IMR-90 (cell line): ENCODE data around the gene OGDHL. TPM values are rescaled to one million over a fixed set of nuclear protein-coding genes. Genes with fewer than 3 reads are reported as not detected.

ENCODE experiments used
- ATAC-seq: fragments of 200-7000 bp; cut with Tn5 transposase; 2 replicates; pipeline ENCODE4 v1.9.1; 2020; ENCODE audit warnings: low read depth, mild to moderate bottlenecking, moderate library complexity
- BruUV-seq: library from RNA; stranded (reverse); fragments of 400-500 nt; replicated peaks from 2 replicates; lab custom pipeline; 2021; lab: Mats Ljungman, UMichigan
- CTCF ChIA-PET: fragments of 300-600 bp; formaldehyde crosslinking; extraction: SDS; loops from one replicate; lab custom pipeline; 2021; ENCODE audit warnings: antibody characterized with exemption; lab: Yijun Ruan, JAX
- POLR2A ChIA-PET: fragments of 300-600 bp; sonication (Branson Sonifier 250); formaldehyde crosslinking; loops from one replicate; lab custom pipeline; 2022; ENCODE audit warnings: antibody characterized with exemption; ENCODE audit not compliant: unreplicated experiment; lab: Charles Lee
- DNase-seq: peaks from one replicate; pipeline ENCODE4 v3.0.0; 2013
- H2AFZ ChIP-seq: replicated peaks from 2 replicates; pipeline ENCODE3; 2013; ENCODE audit warnings: low read length, mild to moderate bottlenecking; ENCODE audit not compliant: poor library complexity
- H2AK5ac ChIP-seq: 2 replicates; pipeline ENCODE4 v1.6.1; 2013; ENCODE audit warnings: low read depth, low read length, inconsistent platforms
- H2AK9ac ChIP-seq: replicated peaks from 2 replicates; pipeline ENCODE3; 2013; ENCODE audit warnings: mild to moderate bottlenecking, low read depth, low read length, moderate library complexity; ENCODE audit not compliant: poor library complexity
- H2BK120ac ChIP-seq: 2 replicates; pipeline ENCODE4 v1.6.1; 2013; ENCODE audit warnings: low read depth, low read length, inconsistent platforms
- H2BK15ac ChIP-seq: 3 replicates; pipeline ENCODE4 v1.6.1; 2013; ENCODE audit warnings: low read depth, low read length, inconsistent platforms
- H2BK20ac ChIP-seq: 2 replicates; pipeline ENCODE4 v1.6.1; 2013; ENCODE audit warnings: low read depth, mild to moderate bottlenecking, inconsistent platforms, low read length, moderate library complexity
- H2BK5ac ChIP-seq: 2 replicates; pipeline ENCODE4 v1.6.1; 2013; ENCODE audit warnings: mild to moderate bottlenecking, low read depth, low read length, inconsistent platforms; ENCODE audit not compliant: poor library complexity, severe bottlenecking
- H3K14ac ChIP-seq: replicated peaks from 2 replicates; pipeline ENCODE4 v1.6.1; 2013; ENCODE audit warnings: low read depth, low read length, inconsistent platforms
- H3K18ac ChIP-seq: 2 replicates; pipeline ENCODE4 v1.6.1; 2013; ENCODE audit warnings: low read depth, low read length, control low read depth
- H3K23ac ChIP-seq: 2 replicates; pipeline ENCODE4 v1.6.1; 2013; ENCODE audit warnings: low read depth, low read length, inconsistent platforms
- H3K27ac ChIP-seq: 2 replicates; pipeline ENCODE4 v1.5.1; 2013; ENCODE audit warnings: mild to moderate bottlenecking, control low read depth, low read length; ENCODE audit not compliant: insufficient read depth
- H3K27me3 ChIP-seq: 2 replicates; pipeline ENCODE4 v1.6.1; 2013; ENCODE audit warnings: low read length; ENCODE audit not compliant: control insufficient read depth, insufficient read depth
- H3K36me3 ChIP-seq: 2 replicates; pipeline ENCODE4 v1.6.1; 2013; ENCODE audit warnings: low read length, mixed read lengths; ENCODE audit not compliant: control insufficient read depth, insufficient read depth
- H3K4ac ChIP-seq: 2 replicates; pipeline ENCODE4 v1.6.1; 2013; ENCODE audit warnings: low read depth, low read length, inconsistent platforms
- H3K4me1 ChIP-seq: 2 replicates; pipeline ENCODE4 v1.6.1; 2013; ENCODE audit warnings: low read length, mixed read lengths; ENCODE audit not compliant: control insufficient read depth, insufficient read depth
- H3K4me2 ChIP-seq: 2 replicates; pipeline ENCODE4 v1.6.1; 2013; ENCODE audit warnings: low read depth, mild to moderate bottlenecking, control low read depth, low read length, moderate library complexity
- H3K4me3 ChIP-seq: 2 replicates; pipeline ENCODE4 v1.5.1; 2013; ENCODE audit warnings: low read depth, mild to moderate bottlenecking, control low read depth, low read length, moderate library complexity; ENCODE audit not compliant: insufficient read depth
- H3K56ac ChIP-seq: 2 replicates; pipeline ENCODE4 v1.6.1; 2013; ENCODE audit warnings: low read length, inconsistent platforms; ENCODE audit not compliant: insufficient read depth; ENCODE audit errors: extremely low read depth
- H3K79me1 ChIP-seq, 2 experiments: 2 replicates each; pipeline ENCODE4 v1.6.1; 2013; ENCODE audit warnings: low read length in 2 of 2, inconsistent platforms in 1 of 2, low read depth in 1 of 2
- H3K9ac ChIP-seq: 2 replicates; pipeline ENCODE4 v1.6.1; 2013; ENCODE audit warnings: low read depth, low read length, control low read depth
- H3K9me1 ChIP-seq: 2 replicates; pipeline ENCODE4 v1.6.1; 2013; ENCODE audit warnings: low read length, inconsistent platforms; ENCODE audit not compliant: insufficient read depth
- H3K9me3 ChIP-seq: 2 replicates; pipeline ENCODE4 v1.6.1; 2013; ENCODE audit warnings: low read length; ENCODE audit not compliant: control insufficient read depth, insufficient read depth
- H4K20me1 ChIP-seq: 2 replicates; pipeline ENCODE4 v1.6.1; 2013; ENCODE audit warnings: low read length, inconsistent platforms; ENCODE audit not compliant: insufficient read depth
- H4K5ac ChIP-seq: 2 replicates; pipeline ENCODE4 v1.6.1; 2013; ENCODE audit warnings: mild to moderate bottlenecking, low read depth, low read length, control low read depth
- H4K8ac ChIP-seq, 2 experiments: 2 replicates each; pipeline ENCODE4 v1.6.1; 2013; ENCODE audit warnings: low read depth in 2 of 2, low read length in 2 of 2, control low read depth in 1 of 2, inconsistent platforms in 1 of 2
- H4K91ac ChIP-seq: 2 replicates; pipeline ENCODE4 v1.6.1; 2013; ENCODE audit warnings: low read depth, low read length, inconsistent platforms; ENCODE audit not compliant: insufficient read depth
- BHLHE40 ChIP-seq: fragments of 150-350 bp; IDR thresholded peaks from 2 replicates; pipeline ENCODE4 v1.6.1; 2016; ENCODE audit warnings: mild to moderate bottlenecking, low read depth, low read length
- CEBPB ChIP-seq: IDR thresholded peaks from 2 replicates; pipeline ENCODE4 v1.6.1; 2012; ENCODE audit warnings: low read depth, low read length, improper control_type of control experiment
- CHD1 ChIP-seq: IDR thresholded peaks from 2 replicates; pipeline ENCODE4 v1.6.1; 2012; ENCODE audit warnings: low read depth, low read length, improper control_type of control experiment
- NFE2L2 ChIP-seq: fragments of 150-350 bp; IDR thresholded peaks from 2 replicates; pipeline ENCODE4 v1.6.1; 2016; ENCODE audit warnings: low read depth, mild to moderate bottlenecking, low read length
- RAD21 ChIP-seq: IDR thresholded peaks from 2 replicates; pipeline ENCODE4 v1.6.1; 2012; ENCODE audit warnings: low read length, improper control_type of control experiment
- RCOR1 ChIP-seq: IDR thresholded peaks from 2 replicates; pipeline ENCODE4 v1.6.1; 2012; ENCODE audit warnings: mild to moderate bottlenecking, low read length, improper control_type of control experiment; ENCODE audit not compliant: insufficient replicate concordance
- RFX5 ChIP-seq: IDR thresholded peaks from 2 replicates; pipeline ENCODE4 v1.8.0; 2012; ENCODE audit warnings: low read depth, mild to moderate bottlenecking, low read length, moderate library complexity
- WGBS, 2 experiments: methylation state at CpG; one replicate each; pipeline versions ENCODE4 v1.1.5 to v1.1.7; 2013; ENCODE audit warnings: missing lambda C conversion rate in 2 of 2; ENCODE audit not compliant: insufficient read length in 1 of 2; ENCODE audit errors: extremely low coverage in 2 of 2; 5-methylcytosine and 5-hydroxymethylcytosine counted together
- dilution Hi-C: fragments of 300-500 bp; cut with HindIII; formaldehyde crosslinking; loops from one replicate; pipeline ENCODE4 v1.14.3; 2018; ENCODE audit warnings: low sequenced_read_pairs; ENCODE audit not compliant: unreplicated experiment
- in situ Hi-C: fragments of 300-500 bp; cut with MboI; formaldehyde crosslinking; loops from 3 replicates; pipeline ENCODE4 v1.14.3; 2019; ENCODE audit warnings: low sequenced_read_pairs, inconsistent platforms, mixed read lengths
- intact Hi-C: fragments of 100-400 bp; cut with micrococcal nuclease; formaldehyde crosslinking; loops from 2 replicates; pipeline ENCODE4 v1.10.0; 2022
- polyA plus RNA-seq, 3 experiments: library from polyadenylated mRNA; depleted of rRNA; stranded (reverse); fragments of >200 nt; gene quantifications; 2 replicates each; pipeline ENCODE4 v1.2.3, GENCODE V29; 2012; ENCODE audit warnings: low replicate concordance in 1 of 3
- total RNA-seq: library from RNA; depleted of rRNA; stranded (reverse); fragments of >200 nt; gene quantifications from 2 replicates; pipeline ENCODE4 v1.2.3, GENCODE V29; 2012
- TF ChIP-seq, protein P1 (sequence below): fragments of 150-350 bp; IDR thresholded peaks from 2 replicates; pipeline ENCODE4 v1.6.1; 2017; ENCODE audit warnings: mild to moderate bottlenecking, antibody characterized with exemption, low read length, low read depth
- TF ChIP-seq, protein P2 (sequence below): conservative IDR thresholded peaks from 2 replicates; pipeline ENCODE4 v1.5.1; 2012; ENCODE audit warnings: mild to moderate bottlenecking, low read depth, low read length, improper control_type of control experiment

Gene OGDHL
- total and polyA plus RNA-seq, 2 of the 4 experiments (the other 2 are of a cell fraction) = 0.18 to 0.27 TPM

DNA sequence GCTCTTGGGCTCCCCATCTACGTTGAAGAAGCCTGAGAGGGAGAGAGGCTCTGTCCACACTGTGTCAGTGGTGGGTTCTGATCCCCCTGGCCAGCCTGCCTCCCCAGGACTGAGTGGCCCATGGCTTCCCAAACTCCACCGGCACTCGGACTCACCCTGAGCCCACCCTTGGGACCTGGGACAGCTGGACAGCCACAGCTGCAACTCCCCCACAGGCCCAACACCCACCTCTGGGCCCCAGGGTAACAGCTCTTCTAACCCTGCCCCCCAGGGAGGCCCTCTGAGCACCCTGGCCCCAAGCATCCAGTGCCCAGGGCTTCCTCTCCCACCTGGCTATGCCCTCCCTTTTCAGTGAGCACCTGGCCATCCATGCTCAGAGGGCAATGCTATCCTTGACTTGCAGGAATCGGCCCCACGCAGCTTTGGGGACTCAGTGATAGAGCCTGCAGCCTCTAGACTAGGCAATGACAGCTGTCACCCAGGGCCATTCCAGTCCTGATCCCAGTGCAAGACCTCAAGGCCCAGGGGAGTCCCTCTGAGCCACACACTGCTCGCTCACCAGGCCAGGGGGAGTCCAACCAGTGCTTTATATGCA, 17.9 kb downstream of the OGDHL start:
- no TSS peak for BruUV-seq

More for the DNA sequence above, 17.9 kb downstream of the OGDHL start:
- Histone ChIP-seq H2BK120ac (no peak overlapping the region), H2BK20ac (no peak overlapping the region), H2BK15ac (no peak overlapping the region), H2AK5ac (no peak overlapping the region), H3K36me3 (no peaks in the 10 kb centered on the region), H3K9me1 (no peaks in the 10 kb centered on the region; the same call in 1 of the 2 replicates), H3K4me3 (no peak overlapping the region), H3K9me3 (no peaks in the 10 kb centered on the region), H2BK5ac (no peak overlapping the region), H3K27me3 (peaks cover 4% of the 10 kb centered on the region), H3K4me2 (no peak overlapping the region), H3K4me1 (no peaks in the 10 kb centered on the region), H4K91ac (no peak overlapping the region), H2AFZ (no peak overlapping the region), H4K8ac (no peak overlapping the region), H3K4ac (no peak overlapping the region), H3K23ac (no peak overlapping the region), H3K18ac (no peak overlapping the region), H4K5ac (no peak overlapping the region), H3K27ac (no peak overlapping the region), H2AK9ac (no peak overlapping the region), H4K20me1 (no peaks in the 10 kb centered on the region), H3K14ac (no peak overlapping the region), H3K79me1 (no peaks in the 10 kb centered on the region), H3K9ac (no peak overlapping the region), H3K56ac (no peak overlapping the region)
- dilution Hi-C loops = no loop called here
- TF ChIP-seq NFE2L2 (no peak), RAD21 (no peak), CHD1 (no peak), RCOR1 (no peak), BHLHE40 (no peak), RFX5 (no peak), CEBPB (no peak)
- TF ChIP-seq, protein P1, sequence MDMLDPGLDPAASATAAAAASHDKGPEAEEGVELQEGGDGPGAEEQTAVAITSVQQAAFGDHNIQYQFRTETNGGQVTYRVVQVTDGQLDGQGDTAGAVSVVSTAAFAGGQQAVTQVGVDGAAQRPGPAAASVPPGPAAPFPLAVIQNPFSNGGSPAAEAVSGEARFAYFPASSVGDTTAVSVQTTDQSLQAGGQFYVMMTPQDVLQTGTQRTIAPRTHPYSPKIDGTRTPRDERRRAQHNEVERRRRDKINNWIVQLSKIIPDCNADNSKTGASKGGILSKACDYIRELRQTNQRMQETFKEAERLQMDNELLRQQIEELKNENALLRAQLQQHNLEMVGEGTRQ = no peak
- TF ChIP-seq, protein P2, sequence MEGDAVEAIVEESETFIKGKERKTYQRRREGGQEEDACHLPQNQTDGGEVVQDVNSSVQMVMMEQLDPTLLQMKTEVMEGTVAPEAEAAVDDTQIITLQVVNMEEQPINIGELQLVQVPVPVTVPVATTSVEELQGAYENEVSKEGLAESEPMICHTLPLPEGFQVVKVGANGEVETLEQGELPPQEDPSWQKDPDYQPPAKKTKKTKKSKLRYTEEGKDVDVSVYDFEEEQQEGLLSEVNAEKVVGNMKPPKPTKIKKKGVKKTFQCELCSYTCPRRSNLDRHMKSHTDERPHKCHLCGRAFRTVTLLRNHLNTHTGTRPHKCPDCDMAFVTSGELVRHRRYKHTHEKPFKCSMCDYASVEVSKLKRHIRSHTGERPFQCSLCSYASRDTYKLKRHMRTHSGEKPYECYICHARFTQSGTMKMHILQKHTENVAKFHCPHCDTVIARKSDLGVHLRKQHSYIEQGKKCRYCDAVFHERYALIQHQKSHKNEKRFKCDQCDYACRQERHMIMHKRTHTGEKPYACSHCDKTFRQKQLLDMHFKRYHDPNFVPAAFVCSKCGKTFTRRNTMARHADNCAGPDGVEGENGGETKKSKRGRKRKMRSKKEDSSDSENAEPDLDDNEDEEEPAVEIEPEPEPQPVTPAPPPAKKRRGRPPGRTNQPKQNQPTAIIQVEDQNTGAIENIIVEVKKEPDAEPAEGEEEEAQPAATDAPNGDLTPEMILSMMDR = no peak
- in situ Hi-C loops = no loop called here
- DNase-seq (no peak), ATAC-seq (no peak)
- ChIA-PET CTCF (no interaction called here), POLR2A (no interaction called here)
- intact Hi-C loops = no loop called here
- no CpG with 5 or more reads among the region's 6 CpGs for WGBS, 2 experiments
